AG04449 (cell line): ENCODE results near the gene PHF23.

Experiments
- CTCF ChIA-PET: fragments of 350-600 bp; formaldehyde crosslinking; extraction: SDS; loops from one replicate; lab custom pipeline; 2021; ENCODE audit warnings: antibody characterized with exemption; lab: Yijun Ruan, JAX
- POLR2A ChIA-PET: fragments of 400-600, 350-600 bp; formaldehyde crosslinking; extraction: SDS; loops from one replicate; lab custom pipeline; 2020; ENCODE audit warnings: antibody characterized with exemption, inconsistent platforms; lab: Yijun Ruan, JAX
- DNase-seq: peaks from one replicate; pipeline ENCODE4 v3.0.0-alpha.2; 2010; ENCODE audit warnings: low read depth, low spot score
- H3K4me3 ChIP-seq: 2 replicates; pipeline ENCODE4 v1.5.1; 2011; ENCODE audit warnings: low read depth, mild to moderate bottlenecking, control low read depth, low read length
- TF ChIP-seq, protein P1 (sequence below): IDR thresholded peaks from one replicate; pipeline ENCODE4 v1.5.1; 2011; ENCODE audit warnings: mild to moderate bottlenecking, moderate library complexity, low read length, control low read depth, inconsistent platforms; ENCODE audit not compliant: insufficient read depth; ENCODE audit errors: missing control alignments

The PHF23 gene

DNA sequence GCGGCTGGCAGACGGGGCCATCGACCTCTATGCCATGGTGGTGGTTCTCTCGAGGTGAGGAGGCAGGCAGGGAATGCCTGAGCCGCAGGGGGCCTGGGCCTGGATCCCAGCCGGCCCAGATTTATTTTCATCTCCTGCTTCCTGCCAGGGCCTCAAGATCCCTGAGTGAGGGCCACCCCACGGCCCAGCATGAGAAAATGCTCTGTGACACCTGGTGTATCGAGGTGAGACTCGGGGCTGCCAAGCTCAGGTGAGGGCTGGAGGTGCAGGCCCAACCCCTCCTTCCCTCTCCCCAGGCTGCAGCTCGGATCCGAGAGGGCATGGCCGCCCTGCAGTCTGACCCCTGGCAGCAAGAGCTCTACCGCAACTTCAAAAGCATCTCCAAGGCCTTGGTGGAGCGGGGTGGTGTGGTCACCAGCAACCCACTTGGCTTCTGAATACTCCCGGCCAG is 14.6 kb downstream of the PHF23 start:
- no peak for DNase-seq
- ChIA-PET POLR2A (interaction anchor here (0.7 to 6.6 kb wide), 2 partner anchors 8 to 9 kb away, joined by 4 to 82 read pairs; partner anchors contain the start of gene DVL2), CTCF (interaction anchor here (1.3 to 1.9 kb wide), 2 partner anchors 9 to 10 kb away, joined by 4 read pairs; no protein-coding TSS in a partner anchor)
- H3K4me3 ChIP-seq, result no peak overlapping the region
- TF ChIP-seq, protein P1, sequence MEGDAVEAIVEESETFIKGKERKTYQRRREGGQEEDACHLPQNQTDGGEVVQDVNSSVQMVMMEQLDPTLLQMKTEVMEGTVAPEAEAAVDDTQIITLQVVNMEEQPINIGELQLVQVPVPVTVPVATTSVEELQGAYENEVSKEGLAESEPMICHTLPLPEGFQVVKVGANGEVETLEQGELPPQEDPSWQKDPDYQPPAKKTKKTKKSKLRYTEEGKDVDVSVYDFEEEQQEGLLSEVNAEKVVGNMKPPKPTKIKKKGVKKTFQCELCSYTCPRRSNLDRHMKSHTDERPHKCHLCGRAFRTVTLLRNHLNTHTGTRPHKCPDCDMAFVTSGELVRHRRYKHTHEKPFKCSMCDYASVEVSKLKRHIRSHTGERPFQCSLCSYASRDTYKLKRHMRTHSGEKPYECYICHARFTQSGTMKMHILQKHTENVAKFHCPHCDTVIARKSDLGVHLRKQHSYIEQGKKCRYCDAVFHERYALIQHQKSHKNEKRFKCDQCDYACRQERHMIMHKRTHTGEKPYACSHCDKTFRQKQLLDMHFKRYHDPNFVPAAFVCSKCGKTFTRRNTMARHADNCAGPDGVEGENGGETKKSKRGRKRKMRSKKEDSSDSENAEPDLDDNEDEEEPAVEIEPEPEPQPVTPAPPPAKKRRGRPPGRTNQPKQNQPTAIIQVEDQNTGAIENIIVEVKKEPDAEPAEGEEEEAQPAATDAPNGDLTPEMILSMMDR, result no peak

DNA sequence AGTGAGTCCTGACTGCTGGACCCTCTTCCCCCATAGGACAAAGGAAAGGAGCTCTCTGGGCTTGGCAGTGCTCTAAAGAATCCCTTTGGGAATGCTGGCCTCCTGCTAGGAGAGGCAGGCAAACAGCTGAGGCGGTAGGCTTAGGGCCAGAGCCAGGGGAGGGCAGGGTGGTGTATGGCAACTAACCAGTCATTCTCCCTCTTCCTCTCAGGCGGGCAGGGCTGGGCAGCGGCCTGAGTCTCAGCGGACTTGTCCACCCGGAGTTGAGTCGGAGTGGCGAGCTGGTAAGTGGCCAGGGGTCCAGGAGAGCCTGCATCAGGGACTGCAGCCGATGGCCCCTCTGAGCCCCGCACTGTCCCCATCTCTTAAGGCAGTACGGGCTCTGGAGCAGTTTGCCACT is 15.1 kb downstream of the PHF23 start:
- TF ChIP-seq, protein P1, result no peak
- DNase-seq, result no peak
- ChIA-PET CTCF (interaction anchor here (0.8 to 1.9 kb wide), 3 partner anchors 8 to 18 kb away, joined by 3 to 4 read pairs (median 4); partner anchors contain the start of gene GABARAP), POLR2A (interaction anchor here (6.6 kb wide), 1 partner anchor 9 kb away, joined by 82 read pairs; the partner anchor contains the start of gene DVL2)
- H3K4me3 ChIP-seq, result no peak overlapping the region

DNA sequence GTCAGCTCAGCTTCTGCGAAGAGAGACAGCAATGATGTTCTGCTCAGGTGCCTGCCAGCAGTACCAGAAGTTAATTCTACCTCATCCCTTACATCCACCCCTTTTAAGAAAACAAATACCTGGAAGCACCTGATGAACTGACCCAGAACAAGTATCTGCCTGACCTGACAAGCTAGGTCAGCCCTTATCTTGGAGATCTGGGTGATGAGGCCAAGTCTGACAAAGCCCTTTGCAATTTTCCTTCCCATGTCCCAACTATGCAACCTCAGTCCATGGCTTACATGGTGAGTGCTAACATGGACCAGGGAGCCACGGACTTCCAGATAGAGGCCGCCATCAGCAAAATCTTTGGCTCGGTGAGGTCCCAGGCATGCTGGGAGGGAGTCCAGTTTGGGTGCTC is 15.9 kb downstream of the PHF23 start:
- TF ChIP-seq, protein P1, result no peak
- CTCF ChIA-PET, result no interaction called here
- DNase-seq, result no peak
- POLR2A ChIA-PET, result interaction anchor here (0.6 to 6.6 kb wide), 2 partner anchors 10 to 43 kb away, joined by 3 to 82 read pairs; partner anchors contain the start of gene DVL2
- no peak overlapping the region for H3K4me3 ChIP-seq

DNA sequence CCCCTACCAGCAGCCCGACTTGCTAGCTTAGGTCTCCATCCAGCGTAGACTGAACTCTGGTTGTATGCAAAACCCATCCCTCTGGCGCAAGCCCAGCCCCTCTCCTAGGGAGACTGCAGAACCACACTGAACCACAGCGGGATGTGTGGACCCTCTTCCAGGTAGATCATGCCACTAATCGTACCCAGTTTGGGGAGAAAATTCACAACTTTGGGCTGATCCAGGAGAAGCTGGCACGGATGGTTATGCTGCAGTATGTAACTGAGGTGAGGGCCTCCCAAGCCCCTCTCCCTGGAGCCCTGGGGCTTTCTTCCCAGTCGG is 16.3 kb downstream of the PHF23 start:
- DNase-seq, result no peak
- TF ChIP-seq, protein P1, result no peak
- POLR2A ChIA-PET, result interaction anchor here (0.6 to 6.6 kb wide), 2 partner anchors 10 to 43 kb away, joined by 3 to 82 read pairs; partner anchors contain the start of gene DVL2
- CTCF ChIA-PET, result interaction anchor here (1.4 to 4.6 kb wide), 2 partner anchors 74 to 177 kb away, joined by 6 to 37 read pairs; no protein-coding TSS in a partner anchor
- H3K4me3 ChIP-seq, result no peak overlapping the region

DNA sequence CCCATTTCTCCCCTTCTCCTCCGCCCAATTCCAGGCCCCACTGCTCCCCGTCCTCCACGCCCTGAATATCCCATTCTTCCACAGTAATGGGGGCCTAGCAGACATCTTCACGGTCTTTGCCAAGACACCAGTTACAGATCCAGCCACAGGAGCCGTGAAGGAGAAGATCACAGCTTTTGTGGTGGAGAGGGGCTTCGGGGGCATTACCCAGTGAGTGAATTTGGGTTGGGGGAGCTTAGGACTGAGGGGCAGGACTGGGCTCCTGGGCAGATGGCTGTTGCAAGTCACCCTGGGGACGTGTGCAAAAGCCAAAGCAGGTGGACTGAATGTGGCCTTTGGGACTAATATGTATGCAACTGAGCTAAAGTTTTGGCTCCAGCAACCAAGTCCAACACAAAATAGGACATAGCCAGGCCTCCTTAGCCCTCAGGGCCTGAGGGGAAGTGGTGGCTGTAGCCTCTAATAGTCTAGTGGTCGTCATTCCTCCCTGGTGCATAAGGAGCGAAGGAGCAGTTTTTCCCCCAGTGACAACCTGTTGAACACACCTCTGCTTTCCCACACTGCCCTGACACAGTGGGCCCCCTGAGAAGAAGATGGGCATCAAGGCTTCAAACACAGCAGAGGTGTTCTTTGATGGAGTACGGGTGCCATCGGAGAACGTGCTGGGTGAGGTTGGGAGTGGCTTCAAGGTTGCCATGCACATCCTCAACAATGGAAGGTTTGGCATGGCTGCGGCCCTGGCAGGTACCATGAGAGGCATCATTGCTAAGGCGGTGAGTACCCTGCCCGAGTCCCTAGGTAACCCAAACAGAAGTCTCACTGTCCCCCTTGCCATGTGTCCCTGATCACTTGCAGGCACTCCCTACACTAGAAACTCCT is 16.9 kb downstream of the PHF23 start:
- TF ChIP-seq, protein P1, result no peak
- CTCF ChIA-PET, result interaction anchor here (1.1 to 4.6 kb wide), 4 partner anchors 8 to 177 kb away, joined by 4 to 37 read pairs (median 5); no protein-coding TSS in a partner anchor
- no peak for DNase-seq
- POLR2A ChIA-PET, result interaction anchor here (1.2 to 6.6 kb wide), 2 partner anchors 11 to 17 kb away, joined by 4 to 82 read pairs; partner anchors contain the start of genes DVL2 and PHF23
- H3K4me3 ChIP-seq, result no peak overlapping the region
